ENCODE results near the gene PERM1.

The PERM1 gene

DNA sequence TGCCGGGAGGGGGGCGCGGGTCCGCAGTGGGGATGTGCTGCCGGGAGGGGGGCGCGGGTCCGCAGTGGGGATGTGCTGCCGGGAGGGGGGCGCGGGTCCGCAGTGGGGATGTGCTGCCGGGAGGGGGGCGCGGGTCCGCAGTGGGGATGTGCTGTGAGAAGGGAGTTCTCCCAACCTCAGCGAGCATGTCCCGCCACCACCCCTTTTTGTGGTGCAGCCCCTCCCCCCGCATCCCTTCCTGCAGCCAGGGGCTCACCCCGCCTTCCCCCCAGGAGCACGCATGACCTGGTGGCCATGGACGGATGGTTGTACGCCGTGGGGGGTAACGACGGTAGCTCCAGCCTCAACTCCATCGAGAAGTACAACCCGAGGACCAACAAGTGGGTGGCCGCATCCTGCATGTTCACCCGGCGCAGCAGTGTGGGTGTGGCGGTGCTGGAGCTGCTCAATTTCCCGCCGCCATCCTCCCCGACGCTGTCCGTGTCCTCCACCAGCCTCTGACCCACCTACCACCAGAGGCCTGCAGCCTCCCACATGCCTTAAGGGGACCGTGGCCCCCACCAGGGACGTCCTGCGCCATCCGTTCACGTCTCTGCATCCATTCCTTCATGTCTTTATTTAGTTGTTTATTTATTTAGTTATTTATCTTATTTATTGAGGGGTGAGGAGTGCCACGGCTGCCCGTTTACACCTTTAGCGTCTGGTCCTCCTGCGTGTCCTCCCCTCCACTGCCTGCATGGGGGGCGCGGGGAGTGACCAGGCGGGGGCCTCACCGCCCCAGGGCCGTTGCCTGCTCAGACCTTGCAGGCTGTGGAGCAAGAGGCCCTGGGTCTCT lies 17.0 kb downstream of the PERM1 start:
- Histone ChIP-seq H3K9me3 (ENCODE audit: control insufficient read depth, insufficient read depth, low read length) (no peaks in the 10 kb centered on the region; the same call in 1 of the 2 replicates), H3F3A (ENCODE audit: control insufficient read depth, insufficient read depth) (no peaks in the 10 kb centered on the region; the same call in 1 of the 2 replicates), H3K9me2 (replicated peaks; ENCODE audit: control insufficient read depth, low read length) (no peaks in the 10 kb centered on the region), H3K4me1 (ENCODE audit: control insufficient read depth, low read length) (peaks cover 17% of the 10 kb centered on the region), H4K20me1 (ENCODE audit: control insufficient read depth, insufficient read depth, low read depth, low read length) (no peaks in the 10 kb centered on the region), H3K27me3 (ENCODE audit: control insufficient read depth, low read length) (0 out of 2 replicates have a peak, but pooled peaks cover 4% of the 10 kb centered on the region), H3K27ac (ENCODE audit: low read depth, low read length) (no peak overlapping the region), H3K4me2 (ENCODE audit: low read length) (no peak overlapping the region), H3K4me3 (ENCODE audit: low read length) (no peak overlapping the region), H3K79me2 (ENCODE audit: control insufficient read depth, low read length) (no peaks in the 10 kb centered on the region), H3K36me3 (ENCODE audit: control insufficient read depth, low read length) (no peaks in the 10 kb centered on the region)
- no peak for TF ChIP-seq EZH2phosphoT487 (IDR thresholded peaks at IDR 0.05; ENCODE audit: borderline replicate concordance, low read length)
- TF ChIP-seq, protein P1, sequence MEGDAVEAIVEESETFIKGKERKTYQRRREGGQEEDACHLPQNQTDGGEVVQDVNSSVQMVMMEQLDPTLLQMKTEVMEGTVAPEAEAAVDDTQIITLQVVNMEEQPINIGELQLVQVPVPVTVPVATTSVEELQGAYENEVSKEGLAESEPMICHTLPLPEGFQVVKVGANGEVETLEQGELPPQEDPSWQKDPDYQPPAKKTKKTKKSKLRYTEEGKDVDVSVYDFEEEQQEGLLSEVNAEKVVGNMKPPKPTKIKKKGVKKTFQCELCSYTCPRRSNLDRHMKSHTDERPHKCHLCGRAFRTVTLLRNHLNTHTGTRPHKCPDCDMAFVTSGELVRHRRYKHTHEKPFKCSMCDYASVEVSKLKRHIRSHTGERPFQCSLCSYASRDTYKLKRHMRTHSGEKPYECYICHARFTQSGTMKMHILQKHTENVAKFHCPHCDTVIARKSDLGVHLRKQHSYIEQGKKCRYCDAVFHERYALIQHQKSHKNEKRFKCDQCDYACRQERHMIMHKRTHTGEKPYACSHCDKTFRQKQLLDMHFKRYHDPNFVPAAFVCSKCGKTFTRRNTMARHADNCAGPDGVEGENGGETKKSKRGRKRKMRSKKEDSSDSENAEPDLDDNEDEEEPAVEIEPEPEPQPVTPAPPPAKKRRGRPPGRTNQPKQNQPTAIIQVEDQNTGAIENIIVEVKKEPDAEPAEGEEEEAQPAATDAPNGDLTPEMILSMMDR (IDR thresholded peaks at IDR 0.05; ENCODE audit: low read depth, low read length, poor library complexity, severe bottlenecking) = no peak

GRCh38 chr1:963746-964525 lies 18.0 kb downstream of the PERM1 start:
- 0 out of 2 replicates have a peak, but pooled peaks cover 4% of the 10 kb centered on the region for H3K27me3 ChIP-seq (ENCODE audit: control insufficient read depth, low read length)

DNA sequence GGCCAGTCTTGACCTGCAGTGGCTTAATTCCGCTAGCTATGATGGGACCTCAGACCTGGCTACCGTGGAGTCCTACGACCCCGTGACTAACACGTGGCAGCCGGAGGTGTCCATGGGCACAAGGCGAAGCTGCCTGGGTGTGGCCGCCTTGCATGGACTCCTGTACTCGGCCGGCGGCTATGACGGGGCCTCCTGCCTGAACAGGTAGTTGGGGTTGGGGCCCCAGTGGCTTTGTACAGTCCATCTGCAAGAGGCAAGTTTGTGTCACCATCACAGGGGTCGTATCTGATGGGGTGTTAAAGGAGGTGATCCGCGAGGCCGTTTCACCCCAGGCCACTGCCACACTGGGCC lies 18.6 kb downstream of the PERM1 start:
- no peak overlapping the region for H3K4me3 ChIP-seq (ENCODE audit: low read length)

More at GRCh38 chr1:963746-964525, 18.0 kb downstream of the PERM1 start:
- Histone ChIP-seq H3K27ac (ENCODE audit: low read depth, low read length) (no peak overlapping the region), H3K79me2 (ENCODE audit: control insufficient read depth, low read length) (peaks cover 2% of the 10 kb centered on the region), H3K9me2 (replicated peaks; ENCODE audit: control insufficient read depth, low read length) (no peaks in the 10 kb centered on the region), H3F3A (ENCODE audit: control insufficient read depth, insufficient read depth) (no peaks in the 10 kb centered on the region), H3K9me3 (ENCODE audit: control insufficient read depth, insufficient read depth, low read length) (no peaks in the 10 kb centered on the region), H3K36me3 (ENCODE audit: control insufficient read depth, low read length) (peaks cover under 1% of the 10 kb centered on the region), H3K4me3 (ENCODE audit: low read length) (no peak overlapping the region), H3K4me2 (ENCODE audit: low read length) (no peak overlapping the region), H4K20me1 (ENCODE audit: control insufficient read depth, insufficient read depth, low read depth, low read length) (no peaks in the 10 kb centered on the region), H3K4me1 (ENCODE audit: control insufficient read depth, low read length) (peaks cover 24% of the 10 kb centered on the region)
- TF ChIP-seq, protein P1 (IDR thresholded peaks at IDR 0.05; ENCODE audit: low read depth, low read length, poor library complexity, severe bottlenecking) = no peak
- no peak for TF ChIP-seq EZH2phosphoT487 (IDR thresholded peaks at IDR 0.05; ENCODE audit: borderline replicate concordance, low read length)

More for the DNA sequence above, 18.6 kb downstream of the PERM1 start:
- Histone ChIP-seq H3K36me3 (ENCODE audit: control insufficient read depth, low read length) (peaks cover 6% of the 10 kb centered on the region), H3K9me3 (ENCODE audit: control insufficient read depth, insufficient read depth, low read length) (no peaks in the 10 kb centered on the region), H3K27ac (ENCODE audit: low read depth, low read length) (no peak overlapping the region), H3F3A (ENCODE audit: control insufficient read depth, insufficient read depth) (no peaks in the 10 kb centered on the region), H3K9me2 (replicated peaks; ENCODE audit: control insufficient read depth, low read length) (no peaks in the 10 kb centered on the region), H3K4me2 (ENCODE audit: low read length) (no peak overlapping the region), H3K27me3 (ENCODE audit: control insufficient read depth, low read length) (0 out of 2 replicates have a peak, but pooled peaks cover 4% of the 10 kb centered on the region), H3K79me2 (ENCODE audit: control insufficient read depth, low read length) (peaks cover 8% of the 10 kb centered on the region), H3K4me1 (ENCODE audit: control insufficient read depth, low read length) (peaks cover 24% of the 10 kb centered on the region), H4K20me1 (ENCODE audit: control insufficient read depth, insufficient read depth, low read depth, low read length) (no peaks in the 10 kb centered on the region)
- no peak for TF ChIP-seq EZH2phosphoT487 (IDR thresholded peaks at IDR 0.05; ENCODE audit: borderline replicate concordance, low read length)
- TF ChIP-seq, protein P1 (IDR thresholded peaks at IDR 0.05; ENCODE audit: low read depth, low read length, poor library complexity, severe bottlenecking) = no peak

Data from DOHH2 (cell line).